HUES48 (cell line): ENCODE measurements around the gene TMEM221.
A peak's percentile ranks its signal among the peaks of the same experiment; 100 is the strongest.

Experiments
- H3K27ac ChIP-seq: one replicate; pipeline ENCODE4 v1.7.0; 2013; ENCODE audit warnings: low read depth, low read length, inconsistent platforms
- H3K27me3 ChIP-seq: 2 replicates; pipeline ENCODE4 v1.6.1; 2013; ENCODE audit warnings: mild to moderate bottlenecking, low read length; ENCODE audit not compliant: control insufficient read depth, insufficient read depth
- H3K36me3 ChIP-seq: 2 replicates; pipeline ENCODE4 v1.6.1; 2013; ENCODE audit warnings: low read length; ENCODE audit not compliant: control insufficient read depth, insufficient read depth
- H3K4me1 ChIP-seq: 2 replicates; pipeline ENCODE4 v1.6.1; 2013; ENCODE audit warnings: mild to moderate bottlenecking, low read length; ENCODE audit not compliant: control insufficient read depth, insufficient read depth
- H3K4me3 ChIP-seq: 2 replicates; pipeline ENCODE4 v1.5.1; 2013; ENCODE audit warnings: mild to moderate bottlenecking, low read depth, low read length
- H3K9ac ChIP-seq: 2 replicates; pipeline ENCODE4 v1.6.1; 2013; ENCODE audit warnings: mild to moderate bottlenecking, low read depth, low read length, moderate library complexity
- H3K9me3 ChIP-seq: 2 replicates; pipeline ENCODE4 v1.6.1; 2013; ENCODE audit warnings: low read length; ENCODE audit not compliant: control insufficient read depth, insufficient read depth

TMEM221 gene

DNA sequence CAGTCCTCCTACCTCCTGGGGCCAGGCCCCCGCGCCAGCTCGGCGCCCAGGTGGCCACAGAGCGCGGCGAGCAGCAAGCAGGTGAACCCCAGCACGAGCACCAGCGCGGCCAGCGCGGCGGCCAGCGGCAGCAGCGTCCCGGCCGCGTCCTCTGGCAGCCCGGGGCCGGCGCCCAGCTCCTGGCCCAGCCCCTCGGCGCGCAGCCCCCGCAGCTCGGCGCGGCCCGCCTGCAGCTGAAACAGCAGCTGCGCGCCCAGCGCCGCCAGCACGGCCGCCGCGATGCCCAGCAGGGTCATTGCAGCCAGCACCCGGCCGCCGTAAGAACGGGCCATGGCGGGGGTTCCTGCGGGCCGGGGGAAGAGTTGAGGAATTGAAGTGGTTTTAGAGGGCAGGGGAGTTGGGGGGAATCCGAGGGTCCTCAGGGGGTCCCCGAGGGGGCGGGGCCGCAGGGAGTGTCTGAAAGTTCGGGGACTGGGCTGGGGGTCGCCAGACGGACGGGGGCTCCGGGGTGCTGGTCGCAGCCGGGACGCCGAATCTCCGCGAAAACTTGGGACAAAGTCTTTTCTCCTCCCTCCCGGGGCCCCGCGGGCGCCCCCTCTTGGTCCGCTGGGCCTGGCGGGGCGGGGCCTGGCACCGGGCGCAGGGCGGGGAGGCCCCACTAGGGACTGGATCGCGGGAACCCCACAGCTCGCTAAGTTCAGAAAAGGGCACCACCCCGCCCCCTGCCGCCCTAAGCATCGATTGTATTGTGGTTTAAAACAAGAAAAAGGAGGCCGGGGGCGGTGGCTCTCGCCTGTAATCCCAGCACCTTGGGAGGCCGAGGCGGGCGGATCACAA lies at the start of gene TMEM221:
Gene TMEM221, minus strand, starts transcription at position 538 of the 837 bp plus-strand sequence. Its CDS starts 206 bp downstream, at position 332.
- peak within 1 kb of the TSS; percentile 40; the same call in 1 of the 2 replicates for H3K9ac ChIP-seq
- peak within 1 kb of the TSS; percentile 64 for H3K4me3 ChIP-seq
- H3K4me1 ChIP-seq = peaks cover 5% of the 10 kb centered on the region; the same call in 1 of the 2 replicates

DNA sequence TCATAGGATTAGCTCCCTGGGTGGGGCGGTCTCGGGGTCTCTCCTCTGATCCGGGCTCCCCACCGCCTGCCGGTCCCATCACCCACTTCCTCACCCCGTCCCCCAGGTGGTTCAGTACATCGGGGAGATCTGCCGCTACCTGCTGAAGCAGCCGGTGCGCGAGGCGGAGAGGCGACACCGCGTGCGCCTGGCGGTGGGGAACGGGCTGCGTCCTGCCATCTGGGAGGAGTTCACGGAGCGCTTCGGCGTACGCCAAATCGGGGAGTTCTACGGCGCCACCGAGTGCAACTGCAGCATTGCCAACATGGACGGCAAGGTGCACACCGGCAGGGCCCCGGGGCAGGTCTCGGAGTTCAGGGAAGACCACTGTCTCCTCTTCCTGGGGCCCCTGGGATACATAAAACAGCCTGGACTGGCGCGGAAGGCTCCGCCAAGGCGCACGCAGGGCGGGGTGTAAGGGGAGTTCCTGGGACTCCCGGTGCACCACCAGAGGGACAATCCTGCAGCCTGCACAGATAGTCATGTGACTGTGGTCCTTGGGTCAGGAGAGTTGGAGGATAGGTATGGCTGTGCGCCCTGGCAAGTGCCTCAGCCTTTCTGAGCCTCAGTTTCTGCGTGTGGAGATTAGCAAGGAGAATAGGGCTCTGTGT lies 48.8 kb upstream of the TMEM221 start:
- Histone ChIP-seq H3K4me3 (no peak overlapping the region; the same call in 1 of the 2 replicates), H3K4me1 (peaks cover 7% of the 10 kb centered on the region), H3K27ac (no peak overlapping the region), H3K9ac (no peak overlapping the region), H3K27me3 (no peaks in the 10 kb centered on the region), H3K9me3 (no peaks in the 10 kb centered on the region), H3K36me3 (no peaks in the 10 kb centered on the region)

More for the DNA sequence above, at the start of gene TMEM221:
- H3K36me3 ChIP-seq = no peaks in the 10 kb centered on the region
- H3K9me3 ChIP-seq = no peaks in the 10 kb centered on the region
- peaks cover 18% of the 10 kb centered on the region for H3K27me3 ChIP-seq
- no peak within 1 kb of the TSS for H3K27ac ChIP-seq

DNA sequence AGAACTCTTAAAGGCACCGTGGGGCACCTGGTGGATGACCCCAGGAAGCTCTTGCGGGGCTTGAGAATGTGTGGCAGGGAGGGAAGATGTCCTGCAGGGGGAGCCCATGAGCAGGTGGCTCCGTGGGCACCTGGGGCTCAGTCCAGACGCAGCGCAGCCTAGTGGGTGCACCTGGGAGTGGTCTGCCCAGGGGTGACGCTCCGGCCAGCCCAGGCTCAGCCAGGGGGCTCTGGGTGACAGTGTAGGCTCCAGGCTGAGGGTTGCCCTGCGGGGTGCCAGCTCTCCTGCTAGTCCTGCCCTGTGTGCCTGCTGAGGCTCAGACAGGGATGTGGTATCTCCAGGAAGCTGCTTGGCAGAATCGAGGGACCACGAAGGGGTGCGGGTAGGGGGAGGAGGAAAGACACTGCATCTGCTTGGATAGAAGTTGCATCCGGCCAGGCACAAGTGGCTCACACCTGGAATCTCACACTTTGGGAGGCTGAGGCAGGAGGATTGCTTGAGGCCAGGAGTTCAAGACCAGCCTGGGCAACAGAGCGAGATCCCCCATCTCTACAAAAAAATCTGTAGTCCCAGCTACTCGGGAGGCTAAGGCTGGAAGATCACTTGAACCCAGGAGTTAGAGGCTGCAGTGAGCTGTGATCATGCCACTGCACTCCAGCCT lies 48.0 kb upstream of the TMEM221 start:
- Histone ChIP-seq H3K36me3 (no peaks in the 10 kb centered on the region), H3K27me3 (no peaks in the 10 kb centered on the region), H3K9me3 (no peaks in the 10 kb centered on the region), H3K9ac (no peak overlapping the region), H3K27ac (no peak overlapping the region), H3K4me1 (peaks cover 7% of the 10 kb centered on the region), H3K4me3 (no peak overlapping the region)

DNA sequence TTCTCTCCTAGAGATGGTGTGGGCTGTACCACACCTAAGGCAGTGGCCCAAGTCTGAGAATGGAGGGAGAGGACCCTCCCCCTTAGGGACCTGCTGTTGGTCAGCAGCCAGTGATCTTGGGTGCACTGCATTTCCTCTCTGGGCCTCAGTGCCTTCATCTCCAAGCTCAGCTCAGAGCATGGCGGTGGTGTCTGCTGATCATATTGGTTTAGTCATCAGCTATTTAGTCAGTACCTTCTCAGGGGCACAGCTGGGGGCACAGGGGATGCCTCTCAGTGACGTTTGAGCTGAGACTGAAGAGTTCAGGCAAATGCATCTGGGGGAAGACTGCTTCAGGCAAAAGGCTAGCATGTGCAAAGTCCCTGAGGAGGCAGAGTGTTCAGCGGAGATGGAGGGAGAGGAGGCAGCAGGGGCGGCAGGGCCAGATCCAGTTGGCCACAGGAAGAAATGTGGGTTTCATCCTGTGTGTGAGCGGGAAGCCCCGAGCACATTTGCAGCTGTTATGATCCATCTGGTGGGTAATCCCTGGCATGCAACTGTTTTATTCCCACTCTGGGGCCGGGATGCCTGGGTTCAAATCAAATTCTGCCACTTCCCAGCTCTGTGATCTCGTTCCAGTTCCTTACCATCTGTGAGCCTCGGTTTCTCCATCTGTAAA lies 47.3 kb upstream of the TMEM221 start:
- no peaks in the 10 kb centered on the region for H3K36me3 ChIP-seq
- H3K9ac ChIP-seq = no peak overlapping the region
- no peak overlapping the region for H3K4me3 ChIP-seq
- H3K9me3 ChIP-seq = no peaks in the 10 kb centered on the region
- H3K4me1 ChIP-seq = peaks cover 7% of the 10 kb centered on the region
- H3K27me3 ChIP-seq = no peaks in the 10 kb centered on the region
- H3K27ac ChIP-seq = no peak overlapping the region

DNA sequence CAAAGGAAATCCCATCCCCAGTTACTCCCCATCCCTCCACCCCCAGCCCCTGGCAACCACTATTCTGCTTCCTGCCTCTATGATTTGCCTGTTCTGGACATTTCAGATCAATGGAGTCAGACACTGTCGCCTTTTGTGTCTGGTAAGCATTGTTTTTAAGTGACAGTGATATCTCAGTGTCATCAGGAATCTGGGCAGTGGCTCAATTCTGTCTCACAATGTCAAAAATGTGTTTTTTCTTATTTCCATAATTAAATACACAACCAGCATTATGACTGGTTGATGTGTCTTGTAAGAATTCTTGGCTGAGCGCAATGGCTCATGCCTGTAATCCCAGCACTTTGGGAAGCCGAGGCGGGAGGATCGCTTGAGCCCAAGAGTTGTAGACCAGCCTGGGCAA lies 42.8 kb upstream of the TMEM221 start:
- no peak overlapping the region for H3K9ac ChIP-seq
- H3K27ac ChIP-seq = no peak overlapping the region
- peaks cover 10% of the 10 kb centered on the region for H3K4me1 ChIP-seq
- H3K36me3 ChIP-seq = no peaks in the 10 kb centered on the region
- no peaks in the 10 kb centered on the region for H3K9me3 ChIP-seq
- no peaks in the 10 kb centered on the region for H3K27me3 ChIP-seq
- H3K4me3 ChIP-seq = no peak overlapping the region

DNA sequence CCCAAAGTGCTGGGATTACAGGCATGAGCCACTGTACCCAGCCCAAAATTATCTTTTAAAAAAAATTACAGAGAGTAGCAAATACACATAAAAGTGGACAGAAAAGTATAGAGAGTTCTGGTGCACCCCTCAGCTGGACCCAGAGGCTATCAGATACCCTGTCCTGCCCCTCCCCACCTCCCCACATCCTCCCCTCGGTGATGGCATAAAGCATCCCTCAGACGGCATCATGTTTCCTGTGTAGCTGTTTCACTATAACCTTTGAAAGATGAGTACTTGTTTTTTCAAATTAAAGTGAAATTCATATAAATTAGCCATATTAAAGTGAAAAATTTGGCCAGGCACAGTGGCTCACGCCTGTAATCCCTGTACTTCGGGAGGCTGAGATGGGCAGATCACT lies 41.9 kb upstream of the TMEM221 start:
- H3K9me3 ChIP-seq = no peaks in the 10 kb centered on the region
- H3K36me3 ChIP-seq = no peaks in the 10 kb centered on the region
- no peak overlapping the region for H3K4me3 ChIP-seq
- H3K9ac ChIP-seq = no peak overlapping the region
- H3K27ac ChIP-seq = no peak overlapping the region
- peaks cover 10% of the 10 kb centered on the region for H3K4me1 ChIP-seq
- no peaks in the 10 kb centered on the region for H3K27me3 ChIP-seq

DNA sequence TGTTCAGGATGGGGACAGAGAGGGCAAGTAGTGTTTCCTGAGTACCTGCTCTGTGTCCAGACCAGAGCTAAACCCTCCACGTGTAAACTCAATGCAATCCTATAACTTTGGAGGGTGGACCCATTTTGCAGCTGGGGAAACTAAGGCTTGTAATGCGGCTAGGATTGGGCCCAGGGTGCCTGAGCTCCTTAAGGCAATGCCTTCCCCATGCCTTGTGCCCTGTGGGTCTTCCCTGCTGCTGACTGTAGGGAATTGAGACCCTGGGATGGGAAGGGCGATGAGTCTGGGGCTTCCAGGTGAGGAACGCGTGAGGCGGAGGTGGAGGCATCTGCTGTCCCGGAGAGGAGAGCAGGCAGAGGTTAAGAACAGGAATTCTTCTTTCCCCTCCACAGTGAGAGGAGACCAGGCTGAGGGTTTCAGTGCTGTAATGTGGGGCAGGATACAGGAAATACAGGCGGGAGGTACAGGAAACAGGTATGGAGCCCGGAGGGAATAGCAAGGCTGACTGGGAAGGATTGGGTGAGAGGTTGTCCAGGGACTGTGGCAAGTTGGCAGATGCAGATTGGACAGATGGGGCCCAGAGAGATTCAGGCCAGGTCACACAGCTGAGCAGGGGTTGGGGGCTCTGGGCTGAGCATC lies 41.0 kb upstream of the TMEM221 start:
- no peak overlapping the region for H3K4me3 ChIP-seq
- no peak overlapping the region for H3K27ac ChIP-seq
- H3K27me3 ChIP-seq = no peaks in the 10 kb centered on the region
- H3K4me1 ChIP-seq = peaks cover 10% of the 10 kb centered on the region
- H3K9ac ChIP-seq = no peak overlapping the region
- no peaks in the 10 kb centered on the region for H3K36me3 ChIP-seq
- H3K9me3 ChIP-seq = no peaks in the 10 kb centered on the region

DNA sequence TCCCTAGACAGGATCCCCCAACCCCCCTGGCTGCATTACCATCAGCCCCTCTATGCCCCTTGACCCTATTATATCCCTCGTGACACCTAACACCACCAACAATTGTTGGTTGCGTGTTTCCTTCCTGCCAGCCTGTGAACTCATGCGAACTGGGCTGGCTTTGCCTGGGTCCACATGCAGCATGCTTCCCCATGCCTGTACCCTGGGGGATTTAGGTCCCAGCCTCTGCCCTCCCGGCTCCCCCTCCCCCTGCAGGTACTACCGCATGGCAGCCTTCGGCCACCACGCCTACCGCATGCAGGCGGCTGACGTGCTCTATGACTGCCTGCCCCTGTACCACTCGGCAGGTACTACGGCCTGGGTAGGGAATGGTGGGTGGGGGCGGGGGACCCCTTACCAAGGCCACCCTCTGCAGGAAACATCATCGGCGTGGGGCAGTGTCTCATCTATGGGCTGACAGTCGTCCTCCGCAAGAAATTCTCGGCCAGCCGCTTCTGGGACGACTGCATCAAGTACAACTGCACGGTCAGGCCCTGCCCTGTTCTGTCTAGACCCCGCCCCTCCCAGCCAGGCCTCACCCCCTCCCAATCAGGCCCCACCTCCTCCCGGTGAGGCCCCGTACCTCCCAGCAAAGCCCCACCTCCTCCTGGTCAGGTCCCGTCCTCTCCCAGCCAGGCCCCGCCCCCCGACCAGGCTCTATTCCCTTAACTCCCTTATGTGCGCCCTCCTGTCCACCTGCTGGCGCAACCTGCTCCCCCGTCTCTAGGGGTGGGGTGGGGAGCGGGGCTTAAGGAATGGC lies 40.3 kb upstream of the TMEM221 start:
- Histone ChIP-seq H3K27ac (peak overlapping the region; percentile 65), H3K9me3 (no peaks in the 10 kb centered on the region), H3K4me1 (peaks cover 10% of the 10 kb centered on the region), H3K27me3 (no peaks in the 10 kb centered on the region), H3K9ac (peak overlapping the region; percentile 68), H3K4me3 (peak overlapping the region; percentile 77), H3K36me3 (no peaks in the 10 kb centered on the region)

DNA sequence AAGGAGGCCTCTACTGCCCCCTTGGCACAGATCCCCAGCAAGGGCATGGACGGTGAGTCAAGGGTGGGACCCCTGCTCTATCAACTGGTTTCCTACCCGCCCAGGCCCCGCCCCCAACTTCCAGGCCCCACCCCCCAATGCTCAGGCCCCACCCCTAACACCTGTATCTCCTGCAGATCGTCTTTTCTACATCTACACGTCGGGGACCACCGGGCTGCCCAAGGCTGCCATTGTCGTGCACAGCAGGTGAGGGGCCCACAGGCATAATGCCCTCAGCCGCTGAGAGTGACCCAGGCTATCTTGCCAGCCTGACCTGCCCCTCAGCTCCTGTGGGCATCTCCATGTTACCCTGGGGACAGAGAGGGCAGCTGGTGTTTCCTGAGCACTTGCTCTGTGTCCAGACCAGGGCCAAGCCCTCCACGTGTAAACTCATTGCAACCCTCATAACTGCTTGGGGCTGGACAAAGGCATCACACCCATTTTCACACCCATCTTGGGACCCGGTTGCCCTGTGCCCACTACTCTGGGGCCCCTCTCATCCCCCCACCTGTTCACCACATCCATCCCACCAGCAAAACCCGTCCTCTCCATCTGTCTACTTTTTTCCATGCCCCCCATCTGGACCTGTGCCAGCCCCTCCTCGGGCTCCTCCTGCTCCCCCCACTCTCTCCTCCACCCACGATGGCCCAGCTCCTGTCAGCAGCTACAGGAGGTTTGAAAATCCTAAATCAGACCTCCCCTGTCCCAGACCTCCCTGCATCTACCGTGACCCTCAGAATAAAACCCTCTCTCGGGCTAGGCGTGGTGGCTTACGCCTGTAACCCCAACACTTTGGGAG lies 39.0 kb upstream of the TMEM221 start:
- Histone ChIP-seq H3K4me1 (peaks cover 10% of the 10 kb centered on the region), H3K36me3 (no peaks in the 10 kb centered on the region), H3K27ac (no peak overlapping the region), H3K27me3 (no peaks in the 10 kb centered on the region), H3K4me3 (no peak overlapping the region), H3K9me3 (no peaks in the 10 kb centered on the region), H3K9ac (no peak overlapping the region)
